ENCODE measurements around the gene MED9.

The MED9 gene

GRCh38 chr17:17511881-17512858 is 35.4 kb downstream of the MED9 start:
- no peak for TF ChIP-seq EP300 (IDR thresholded peaks at IDR 0.05; ENCODE audit: borderline replicate concordance)
- TF ChIP-seq REST (IDR thresholded peaks at IDR 0.05; ENCODE audit: low read depth) = no peak
- no peak for TF ChIP-seq CEBPB (IDR thresholded peaks at IDR 0.05)
- no peak for TF ChIP-seq ZBTB7A (IDR thresholded peaks at IDR 0.05; ENCODE audit: low read depth)
- no peak for TF ChIP-seq FOXM1 (IDR thresholded peaks at IDR 0.05; ENCODE audit: borderline replicate concordance, low read depth)

- no peak for TF ChIP-seq TAF1 (IDR thresholded peaks at IDR 0.05; ENCODE audit: low read depth)
- no peak for TF ChIP-seq RAD21 (IDR thresholded peaks at IDR 0.05; ENCODE audit: low read depth)
- TF ChIP-seq CREB1 (IDR thresholded peaks at IDR 0.05; ENCODE audit: low read depth) = no peak
- TF ChIP-seq TEAD4 (IDR thresholded peaks at IDR 0.05) = no peak
- no peak for TF ChIP-seq USF1 (IDR thresholded peaks at IDR 0.05)
- no peak for TF ChIP-seq TCF12 (IDR thresholded peaks at IDR 0.05; ENCODE audit: low read depth)
- TF ChIP-seq MAX (IDR thresholded peaks at IDR 0.05) = no peak
- TF ChIP-seq CEBPB (IDR thresholded peaks at IDR 0.05) = no peak
- TF ChIP-seq ZBTB7A (IDR thresholded peaks at IDR 0.05; ENCODE audit: low read depth) = no peak
- TF ChIP-seq YY1 (IDR thresholded peaks at IDR 0.05; ENCODE audit: low read depth) = no peak
- no peak for TF ChIP-seq EP300 (IDR thresholded peaks at IDR 0.05; ENCODE audit: borderline replicate concordance)
Observed at GRCh38 chr17:17512866-17513265, 36.1 kb downstream of the MED9 start.

GRCh38 chr17:17513626-17514025 is 36.8 kb downstream of the MED9 start:
- TF ChIP-seq USF1 (IDR thresholded peaks at IDR 0.05) (no peak), CEBPB (IDR thresholded peaks at IDR 0.05) (no peak), FOXM1 (IDR thresholded peaks at IDR 0.05; ENCODE audit: borderline replicate concordance, low read depth) (no peak), TEAD4 (IDR thresholded peaks at IDR 0.05) (no peak), TCF12 (IDR thresholded peaks at IDR 0.05; ENCODE audit: low read depth) (no peak), REST (IDR thresholded peaks at IDR 0.05; ENCODE audit: low read depth) (no peak), CREB1 (IDR thresholded peaks at IDR 0.05; ENCODE audit: low read depth) (no peak), YY1 (IDR thresholded peaks at IDR 0.05; ENCODE audit: low read depth) (no peak), TAF1 (IDR thresholded peaks at IDR 0.05; ENCODE audit: low read depth) (no peak), ZBTB7A (IDR thresholded peaks at IDR 0.05; ENCODE audit: low read depth) (no peak)

- TF ChIP-seq TCF12 (IDR thresholded peaks at IDR 0.05; ENCODE audit: low read depth) = no peak
- TF ChIP-seq YY1 (IDR thresholded peaks at IDR 0.05; ENCODE audit: low read depth) = no peak
- no peak for TF ChIP-seq FOXM1 (IDR thresholded peaks at IDR 0.05; ENCODE audit: borderline replicate concordance, low read depth)
- no peak for TF ChIP-seq TEAD4 (IDR thresholded peaks at IDR 0.05)
- no peak for TF ChIP-seq RAD21 (IDR thresholded peaks at IDR 0.05; ENCODE audit: low read depth)
- TF ChIP-seq CREB1 (IDR thresholded peaks at IDR 0.05; ENCODE audit: low read depth) = no peak
- TF ChIP-seq MAX (IDR thresholded peaks at IDR 0.05) = no peak
- TF ChIP-seq EGR1 (IDR thresholded peaks at IDR 0.05) = no peak
- TF ChIP-seq CEBPB (IDR thresholded peaks at IDR 0.05) = no peak
- no peak for TF ChIP-seq REST (IDR thresholded peaks at IDR 0.05; ENCODE audit: low read depth)
- no peak for TF ChIP-seq NFIC (IDR thresholded peaks at IDR 0.05)
- no peak for TF ChIP-seq ZBTB7A (IDR thresholded peaks at IDR 0.05; ENCODE audit: low read depth)
- no peak for TF ChIP-seq USF1 (IDR thresholded peaks at IDR 0.05)
Observed at GRCh38 chr17:17514361-17514992, 37.7 kb downstream of the MED9 start.
